ENCODE measurements around the gene DDX24.

DNA sequence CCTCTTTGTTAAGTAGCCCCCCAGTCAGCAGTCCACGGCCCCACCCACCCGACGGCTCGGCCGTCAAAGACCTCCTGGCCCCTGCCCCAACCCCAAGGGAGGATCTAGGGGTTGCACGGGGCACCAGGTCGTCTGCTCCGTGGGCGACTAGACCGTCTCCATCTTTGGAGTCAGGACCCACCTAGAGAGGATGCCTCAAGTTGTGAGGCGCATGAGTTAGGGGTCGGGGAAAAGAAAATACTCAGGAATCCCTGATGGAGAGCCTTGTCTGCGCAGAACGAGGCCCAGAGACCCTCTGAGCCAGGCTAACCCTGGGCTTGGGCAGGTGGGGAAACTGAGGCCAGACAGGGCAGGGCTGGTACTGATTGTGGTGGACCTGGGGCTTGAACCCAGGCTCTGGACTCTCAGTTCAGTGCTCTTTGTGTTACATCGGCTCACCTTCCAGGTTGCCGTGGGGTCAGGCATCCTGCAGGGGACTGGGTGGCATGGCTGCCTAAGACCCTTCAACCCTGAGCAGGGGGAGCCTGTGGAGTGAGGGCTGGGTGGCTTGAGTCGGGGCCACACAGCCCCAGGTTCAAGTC is 54.0 kb downstream of the DDX24 start:
- TF ChIP-seq, protein P1, sequence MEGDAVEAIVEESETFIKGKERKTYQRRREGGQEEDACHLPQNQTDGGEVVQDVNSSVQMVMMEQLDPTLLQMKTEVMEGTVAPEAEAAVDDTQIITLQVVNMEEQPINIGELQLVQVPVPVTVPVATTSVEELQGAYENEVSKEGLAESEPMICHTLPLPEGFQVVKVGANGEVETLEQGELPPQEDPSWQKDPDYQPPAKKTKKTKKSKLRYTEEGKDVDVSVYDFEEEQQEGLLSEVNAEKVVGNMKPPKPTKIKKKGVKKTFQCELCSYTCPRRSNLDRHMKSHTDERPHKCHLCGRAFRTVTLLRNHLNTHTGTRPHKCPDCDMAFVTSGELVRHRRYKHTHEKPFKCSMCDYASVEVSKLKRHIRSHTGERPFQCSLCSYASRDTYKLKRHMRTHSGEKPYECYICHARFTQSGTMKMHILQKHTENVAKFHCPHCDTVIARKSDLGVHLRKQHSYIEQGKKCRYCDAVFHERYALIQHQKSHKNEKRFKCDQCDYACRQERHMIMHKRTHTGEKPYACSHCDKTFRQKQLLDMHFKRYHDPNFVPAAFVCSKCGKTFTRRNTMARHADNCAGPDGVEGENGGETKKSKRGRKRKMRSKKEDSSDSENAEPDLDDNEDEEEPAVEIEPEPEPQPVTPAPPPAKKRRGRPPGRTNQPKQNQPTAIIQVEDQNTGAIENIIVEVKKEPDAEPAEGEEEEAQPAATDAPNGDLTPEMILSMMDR (conservative IDR thresholded peaks at IDR 0.05; ENCODE audit: low read depth, low read length), result no peak
- TF ChIP-seq EZH2 (IDR thresholded peaks at IDR 0.05; ENCODE audit: borderline replicate concordance, low read depth, low read length, poor library complexity, severe bottlenecking), result no peak

All from A673 (cell line).